Activated CD4-positive, alpha-beta T cell treated with anti-CD3 and anti-CD28 coated beads, Interleukin-2, amount 50 U/mL, for 24 hours (primary cell): Measurements from ENCODE around the gene TSHZ2.
"Not testable (repeated sequence)": the region's sequence is repeated elsewhere in the genome, so short reads cannot be mapped to it uniquely, and the experiment has no call there.

Experiments
- DNase-seq, 2 donors: peaks; one replicate each; pipeline ENCODE4 v3.0.0-alpha.2; 2020; ENCODE audit warnings: low read depth in 1 of 2, low spot score in 1 of 2

Gene TSHZ2

DNA sequence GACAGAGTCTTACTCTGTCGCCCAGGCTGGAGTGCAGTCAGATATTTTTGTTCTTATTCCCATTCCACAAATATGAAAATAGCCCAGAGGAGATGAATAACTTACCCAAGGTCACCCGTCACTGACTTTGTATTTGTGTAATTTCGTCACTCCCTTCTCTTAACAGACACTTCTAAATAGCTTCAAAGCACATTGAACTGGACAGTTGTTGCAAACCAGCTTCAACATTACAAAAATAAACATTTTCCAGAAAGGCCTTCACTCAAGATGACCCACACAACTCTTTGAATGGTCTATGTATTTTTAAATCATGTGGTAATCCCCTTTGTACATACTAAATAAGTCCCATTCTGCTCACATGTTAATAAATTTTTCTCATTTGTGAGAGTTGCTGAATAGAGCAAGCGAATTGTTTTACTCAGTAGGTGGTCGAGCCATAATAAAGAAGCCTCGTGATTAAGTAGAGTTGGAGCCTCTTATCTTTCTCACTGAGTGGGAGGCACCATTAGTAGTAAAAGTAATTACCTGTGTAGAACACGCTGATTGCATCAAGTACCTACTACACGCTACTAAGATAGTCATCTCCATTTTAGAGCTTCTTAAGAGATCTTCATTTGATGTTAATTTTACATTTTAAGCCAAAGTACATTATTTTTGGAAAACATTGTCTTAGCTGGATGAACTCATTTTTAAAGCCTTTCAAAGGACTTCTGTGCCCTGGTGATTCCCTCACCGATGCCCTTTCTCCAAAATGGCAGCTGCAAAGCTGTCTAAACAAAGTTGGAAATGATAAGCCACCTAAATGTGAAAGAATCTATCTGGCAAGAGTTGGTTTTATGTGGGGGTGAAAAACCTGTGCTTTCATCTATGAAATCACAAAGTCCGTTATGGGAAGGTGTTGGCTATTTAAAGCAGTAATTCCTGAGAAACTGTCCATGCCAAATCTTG lies 110.0 kb downstream of the TSHZ2 start:
- no peak for DNase-seq

DNA sequence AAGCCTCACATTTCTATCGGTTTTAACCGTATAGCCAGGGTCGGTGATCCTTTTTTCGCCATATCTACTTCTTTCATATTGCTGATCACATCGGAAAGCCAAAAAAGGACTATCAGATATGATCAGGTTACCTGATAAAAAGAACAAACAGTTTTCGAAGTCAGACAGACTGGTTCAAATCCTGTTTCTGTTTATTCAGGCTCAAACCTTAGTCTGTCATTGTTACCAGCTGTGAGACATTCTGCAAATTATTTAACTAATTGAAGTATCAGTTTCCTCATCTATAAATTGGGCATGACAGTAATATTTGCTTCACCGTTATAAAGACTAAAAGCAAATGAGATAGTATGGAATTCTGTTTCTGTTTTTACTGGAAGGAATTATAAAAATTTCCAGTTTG lies 111.3 kb downstream of the TSHZ2 start:
- no peak for DNase-seq

DNA sequence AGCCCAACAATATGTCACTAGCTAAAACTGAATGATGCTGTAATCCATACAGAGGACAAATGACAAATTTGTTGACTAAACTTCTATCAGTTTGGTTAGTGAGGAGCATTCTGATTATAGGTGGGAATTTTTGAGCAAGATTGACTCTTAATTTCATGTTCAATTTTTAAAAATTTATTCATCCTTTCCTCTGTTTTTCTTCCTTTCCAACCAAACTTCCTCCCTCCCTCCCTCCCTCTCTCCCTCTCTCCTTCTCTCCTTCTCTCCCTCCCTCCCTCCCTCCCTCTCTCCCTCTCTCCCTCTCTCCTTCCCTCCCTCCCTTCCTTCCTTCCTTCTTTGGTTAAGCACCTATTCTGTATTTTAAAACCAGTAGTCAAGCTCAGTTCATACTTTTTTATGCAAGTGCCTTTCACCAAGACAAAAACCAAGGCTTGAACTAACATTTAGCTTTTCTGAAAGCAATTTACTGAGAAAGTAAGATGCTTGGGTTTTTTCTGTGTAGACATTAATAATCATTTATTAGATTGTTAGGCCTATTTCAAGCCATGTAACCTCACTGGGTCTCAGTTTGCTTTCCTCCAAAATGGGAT lies 112.3 kb downstream of the TSHZ2 start:
- no peak for DNase-seq

DNA sequence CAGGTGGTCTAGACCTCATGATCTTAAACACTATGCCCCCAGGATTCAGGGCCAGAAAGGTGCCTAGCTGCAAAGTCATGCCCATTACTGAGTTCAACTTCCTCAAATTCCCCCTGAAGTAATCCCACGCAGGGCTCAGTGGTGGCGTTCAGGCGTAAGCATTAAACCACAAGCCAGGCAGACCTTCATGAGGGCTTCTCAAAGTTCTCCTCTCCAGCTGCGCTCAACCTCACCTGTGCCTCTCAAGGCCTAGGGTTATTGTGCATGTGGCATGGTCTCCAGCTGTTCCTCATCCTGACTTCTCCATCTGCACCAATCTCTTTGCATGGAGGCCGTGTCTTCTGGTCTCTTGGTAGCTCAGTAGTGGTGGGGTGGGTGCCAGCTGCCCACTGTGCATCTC lies 113.6 kb downstream of the TSHZ2 start:
- DNase-seq = no peak

DNA sequence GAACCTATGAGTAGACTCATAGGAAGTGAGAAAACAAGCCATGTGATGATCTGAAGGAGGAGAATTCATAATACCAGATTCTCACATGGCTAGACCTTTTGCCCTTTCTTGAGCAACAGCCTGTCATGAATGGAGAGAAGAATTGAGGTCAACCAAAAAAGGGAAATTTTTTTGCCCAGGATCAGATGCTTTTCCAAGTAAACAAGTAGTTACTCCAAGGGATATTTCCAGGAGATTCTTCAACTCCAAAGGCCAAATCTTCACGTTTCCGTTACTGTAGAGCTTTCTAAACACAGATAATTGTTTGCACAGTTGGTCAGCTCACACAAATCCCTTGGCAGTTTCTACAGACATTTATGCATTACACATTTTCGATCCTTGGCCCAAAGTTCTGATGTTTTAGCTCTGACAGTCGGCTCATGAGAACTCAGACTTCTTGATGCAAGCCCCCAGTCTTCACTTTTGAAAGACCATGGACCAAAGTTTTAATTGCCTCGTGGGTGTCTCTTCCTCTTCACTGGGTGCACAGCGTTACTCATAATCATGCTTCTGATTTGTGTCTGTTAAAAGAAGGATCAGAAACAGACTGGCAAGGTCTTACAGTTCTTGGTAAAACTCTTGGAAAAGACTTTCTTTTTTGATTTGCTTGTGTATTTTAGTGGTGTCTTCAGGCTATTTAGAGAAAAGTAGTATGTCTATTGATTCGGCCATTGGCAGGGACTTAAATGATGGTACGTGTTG lies 115.0 kb downstream of the TSHZ2 start:
- no peak for DNase-seq

DNA sequence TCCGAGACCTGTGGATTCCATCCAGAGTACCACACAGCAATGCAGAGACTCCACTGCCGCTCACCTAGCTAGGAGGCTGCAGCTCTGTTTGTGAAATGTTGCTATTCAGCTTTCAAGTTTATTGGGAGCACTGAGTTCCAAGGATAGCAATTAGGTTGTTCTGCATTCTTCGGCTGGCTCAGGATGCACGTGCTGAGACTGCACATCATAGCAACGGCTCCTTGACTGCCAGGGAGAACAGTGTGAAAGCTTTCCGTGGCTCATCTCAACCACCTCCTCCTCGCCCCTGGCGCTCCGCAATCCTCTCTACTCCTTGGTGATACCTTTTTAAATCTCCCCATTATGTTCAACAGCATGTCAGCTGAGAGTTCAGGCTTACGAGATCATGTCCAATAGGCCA lies 116.6 kb downstream of the TSHZ2 start:
- no peak for DNase-seq

DNA sequence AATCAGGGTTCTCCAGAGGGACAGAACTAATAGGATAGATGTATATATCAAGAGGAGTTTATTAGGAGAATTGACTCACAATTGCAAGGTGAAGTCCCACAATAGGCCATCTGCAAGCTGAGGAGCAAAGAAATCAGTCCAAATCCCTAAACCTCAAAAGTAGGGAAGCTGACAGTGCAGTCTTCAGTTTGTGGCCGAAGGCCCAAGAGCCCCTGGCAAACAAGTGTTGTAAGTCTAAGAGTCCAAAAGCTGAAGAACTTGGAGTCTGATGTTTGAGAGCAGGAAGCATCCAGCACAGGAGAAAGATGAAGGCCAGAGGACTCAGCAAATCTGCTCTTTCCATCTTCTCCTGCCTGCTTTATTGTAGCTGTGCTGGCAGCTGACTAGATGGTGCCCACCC lies 117.7 kb downstream of the TSHZ2 start:
- DNase-seq = not testable (repeated sequence)

DNA sequence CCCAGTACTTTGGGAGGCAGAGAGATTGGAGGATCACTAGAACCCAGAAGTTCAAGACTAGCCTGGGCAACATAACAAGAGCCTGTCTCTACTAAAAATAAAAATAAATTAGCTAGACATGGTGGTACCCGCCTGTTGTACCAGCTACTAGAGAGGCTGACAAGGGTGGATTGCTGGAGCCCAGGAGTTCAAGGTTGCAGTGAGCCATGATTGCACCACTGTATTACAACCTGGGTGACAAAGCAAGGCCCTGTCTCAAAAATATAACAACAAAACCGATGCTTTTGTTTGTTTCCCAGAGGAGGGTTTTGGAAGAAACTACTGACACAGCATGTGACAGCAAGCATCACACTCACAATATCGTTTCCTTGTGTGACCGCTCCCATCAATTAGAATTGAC lies 119.6 kb downstream of the TSHZ2 start:
- no peak for DNase-seq

DNA sequence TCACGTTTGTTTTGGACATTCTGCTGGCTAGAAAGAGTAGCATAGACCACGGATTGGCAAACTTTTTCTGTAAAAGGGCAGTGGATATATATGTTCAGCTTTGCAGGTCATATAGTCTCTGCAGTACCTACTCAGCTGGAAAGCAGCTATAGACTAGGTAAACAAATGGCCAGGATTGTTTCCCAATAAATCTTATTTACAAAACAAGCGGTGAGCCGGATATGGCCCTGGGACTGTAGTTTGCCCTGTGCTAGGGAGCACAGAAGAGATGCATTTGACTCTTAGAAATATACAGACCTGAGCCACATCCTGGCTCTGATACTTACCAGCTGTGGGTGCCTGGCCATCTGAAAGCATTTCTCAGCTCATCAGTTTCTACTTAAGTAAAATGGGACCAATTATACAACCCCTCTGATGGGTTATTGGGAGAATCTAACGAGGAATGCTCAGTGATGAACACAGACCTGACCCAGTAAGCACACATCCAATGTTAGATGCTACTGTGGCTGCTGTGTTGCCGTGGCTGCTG lies 120.7 kb downstream of the TSHZ2 start:
- no peak for DNase-seq

DNA sequence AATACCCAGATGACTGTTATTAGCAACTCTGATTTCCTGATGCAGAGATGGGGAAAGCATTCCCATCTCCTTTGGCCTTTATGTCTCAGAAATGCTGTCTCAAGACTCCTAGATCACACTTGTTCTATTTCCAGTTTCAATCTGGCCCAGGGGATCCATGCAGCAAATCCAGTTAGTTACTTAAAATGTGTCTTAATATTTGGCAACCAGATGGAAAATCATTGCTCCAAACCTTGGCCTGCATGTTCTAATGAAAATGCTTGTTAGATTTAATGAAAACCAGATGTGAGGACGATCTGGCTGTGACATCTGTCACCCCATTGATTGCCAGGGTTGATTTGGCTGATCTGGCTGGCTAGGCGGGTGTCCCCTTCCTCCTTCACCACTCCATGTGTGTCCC lies 125.2 kb downstream of the TSHZ2 start:
- no peak for DNase-seq

DNA sequence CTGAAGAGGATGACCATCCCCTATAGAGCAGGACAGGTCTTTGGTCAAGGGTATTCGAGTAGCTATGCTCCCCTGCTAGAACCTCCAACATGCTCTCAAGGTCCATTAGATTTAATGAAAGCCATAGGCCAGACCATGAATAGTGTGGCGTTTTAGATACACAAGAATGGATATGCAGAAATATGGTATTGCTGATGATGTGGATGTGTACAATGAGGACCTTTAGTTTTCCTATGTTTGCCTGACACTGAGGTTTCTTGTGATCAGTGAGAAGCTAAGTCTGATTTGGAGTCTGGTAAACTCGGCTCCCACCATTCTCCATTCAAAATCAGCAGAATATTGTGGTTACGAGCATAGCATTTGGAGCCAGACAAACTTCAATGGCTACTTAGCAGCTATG lies 125.6 kb downstream of the TSHZ2 start:
- DNase-seq = no peak

DNA sequence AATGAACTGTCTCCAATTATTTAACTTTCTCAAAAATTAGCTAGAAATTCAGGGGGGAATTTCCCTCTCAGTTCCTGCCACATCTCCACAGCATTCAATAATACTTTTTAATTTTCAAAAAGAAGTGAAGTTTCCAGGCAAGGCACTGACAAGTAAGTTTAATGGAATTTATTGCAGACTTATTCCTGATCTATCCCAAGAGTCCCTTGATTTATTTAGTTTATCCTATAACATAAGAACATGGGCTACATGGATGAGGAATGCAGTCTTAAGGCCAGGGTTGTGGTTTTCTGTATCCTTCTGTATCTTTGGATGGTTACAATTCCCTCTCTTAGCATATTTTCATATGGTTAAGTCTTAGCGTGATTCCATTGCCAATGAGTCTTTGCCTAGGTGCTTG lies 126.5 kb downstream of the TSHZ2 start:
- DNase-seq = no peak

DNA sequence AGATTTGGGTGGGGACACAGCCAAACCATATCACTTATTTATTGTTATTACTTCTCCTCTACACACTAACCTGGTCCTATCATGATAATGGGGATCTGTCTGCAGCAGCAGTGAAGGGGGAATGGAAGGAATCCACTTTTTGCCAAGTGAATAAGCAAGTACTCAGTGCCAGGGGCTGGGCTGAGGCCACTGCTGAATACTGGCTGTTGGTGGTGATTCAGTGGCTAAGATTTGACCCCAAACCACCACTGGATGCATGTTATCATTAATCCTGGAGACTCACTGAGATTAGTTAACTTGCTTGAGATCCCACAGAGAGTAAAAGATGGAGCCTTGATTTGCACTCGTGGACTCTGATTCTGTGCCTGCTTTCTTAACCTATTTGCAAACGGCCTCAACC lies 127.7 kb downstream of the TSHZ2 start:
- no peak for DNase-seq

DNA sequence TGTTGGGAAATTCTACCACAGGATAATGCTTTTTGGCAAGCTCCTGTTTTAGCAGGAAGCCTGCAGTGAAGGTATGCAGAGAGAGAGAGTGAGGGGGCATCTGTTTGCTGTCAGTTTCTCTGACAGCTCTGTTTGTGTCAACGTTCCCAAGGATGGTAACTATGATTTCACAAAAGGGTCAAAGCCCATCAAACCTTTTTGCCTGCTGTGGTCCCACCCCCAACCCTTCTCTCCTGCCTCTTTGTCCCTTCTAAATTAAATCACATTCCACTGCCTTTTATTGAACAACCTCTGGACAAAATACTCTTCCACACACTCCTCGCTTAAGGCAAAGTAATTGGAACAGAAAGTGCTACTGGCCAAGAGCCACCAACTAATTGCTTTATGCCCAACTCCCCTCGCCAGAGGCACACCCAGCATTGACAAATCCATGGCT lies 128.3 kb downstream of the TSHZ2 start:
- DNase-seq = no peak

DNA sequence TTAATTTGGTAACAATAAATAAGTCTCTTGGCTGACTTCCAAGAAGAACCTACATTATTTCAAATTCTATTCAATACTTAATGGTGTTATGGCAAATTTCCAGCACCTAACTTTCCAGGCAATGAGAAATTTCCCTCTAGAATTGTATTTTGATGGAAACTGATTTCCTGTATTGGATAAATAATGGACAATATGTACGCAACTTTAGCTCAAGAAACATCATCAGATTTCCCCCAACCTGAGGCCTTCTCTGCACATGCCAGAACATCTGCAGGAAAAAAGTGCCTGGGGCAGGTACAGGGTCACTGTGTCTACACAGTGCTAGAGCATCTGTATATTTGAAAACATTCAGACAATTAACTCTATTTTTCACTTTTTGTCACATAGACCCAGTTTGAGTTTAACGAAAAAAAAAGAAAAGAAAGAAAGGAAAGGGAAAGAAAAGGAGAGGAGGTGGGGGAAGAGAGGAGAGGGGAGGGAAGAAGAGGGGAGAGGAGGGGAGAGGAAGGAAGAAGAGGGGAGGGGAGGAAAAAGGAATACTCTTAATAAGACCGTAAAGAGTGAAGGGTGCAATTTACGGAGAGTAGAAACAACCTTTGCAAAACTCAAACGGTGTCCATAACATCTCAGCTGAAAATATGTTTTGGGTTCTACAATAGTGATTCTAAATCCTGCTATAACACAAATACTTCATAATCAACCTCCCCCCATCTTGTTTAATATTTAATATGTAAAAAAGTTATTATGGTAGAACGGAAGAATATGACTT lies 130.0 kb downstream of the TSHZ2 start:
- DNase-seq = no peak

DNA sequence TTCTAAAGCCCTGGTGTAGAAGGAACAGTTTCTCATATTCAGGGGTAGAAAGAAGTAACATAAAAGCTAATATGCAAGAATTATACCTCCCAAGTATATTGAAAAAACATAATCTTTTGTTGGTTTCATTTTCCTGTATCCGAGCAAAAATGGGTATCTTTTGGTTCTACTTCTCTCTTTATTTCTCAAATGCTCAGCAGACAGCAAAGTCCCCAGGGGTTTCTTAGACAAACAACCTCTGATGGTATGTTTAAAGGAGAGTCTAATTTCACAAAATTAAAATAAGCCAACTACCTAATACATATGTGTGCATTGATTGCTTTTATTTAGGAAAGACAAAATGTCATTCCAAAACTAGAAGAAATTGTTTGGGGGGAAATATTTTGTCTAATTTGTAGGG lies 131.0 kb downstream of the TSHZ2 start:
- no peak for DNase-seq

DNA sequence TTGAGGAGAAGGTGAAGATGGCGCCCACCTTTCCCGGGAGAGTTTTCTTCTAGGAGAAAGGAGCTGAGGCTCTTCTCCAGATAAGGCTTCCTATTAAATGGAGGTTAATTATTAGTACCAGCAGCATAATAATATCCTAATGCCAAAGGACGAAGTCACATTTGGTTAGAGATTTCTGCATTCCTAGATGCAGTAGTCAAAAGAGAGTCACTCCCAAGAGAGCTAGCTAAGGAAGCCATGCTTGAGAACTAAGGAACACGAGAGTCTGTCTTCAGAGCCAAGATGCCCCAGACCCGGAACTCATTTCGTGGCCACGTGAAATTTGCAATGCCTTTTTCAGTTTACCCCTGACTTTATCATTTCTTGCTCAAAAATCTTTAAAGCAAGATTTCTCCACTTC lies 132.7 kb downstream of the TSHZ2 start:
- DNase-seq = no peak

DNA sequence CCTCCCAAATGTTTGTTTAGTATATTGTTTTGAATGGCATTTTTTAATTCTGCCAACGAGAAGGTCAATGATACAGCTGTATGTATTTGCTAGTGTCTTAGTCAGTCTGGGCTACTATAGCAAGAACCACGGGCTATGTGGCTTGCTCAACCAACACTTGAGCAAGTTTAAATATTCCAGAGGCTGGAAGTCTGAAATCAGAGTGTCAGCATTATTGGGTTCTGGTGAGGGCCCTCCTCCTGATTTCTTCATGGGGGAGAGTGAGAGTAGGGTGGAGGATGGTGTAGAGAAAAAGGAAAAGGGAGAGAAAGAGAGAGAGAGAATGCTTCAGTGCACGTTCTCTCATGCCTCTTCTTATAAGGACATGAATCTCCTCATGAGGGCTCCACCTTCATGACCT lies 144.6 kb downstream of the TSHZ2 start:
- no peak for DNase-seq

DNA sequence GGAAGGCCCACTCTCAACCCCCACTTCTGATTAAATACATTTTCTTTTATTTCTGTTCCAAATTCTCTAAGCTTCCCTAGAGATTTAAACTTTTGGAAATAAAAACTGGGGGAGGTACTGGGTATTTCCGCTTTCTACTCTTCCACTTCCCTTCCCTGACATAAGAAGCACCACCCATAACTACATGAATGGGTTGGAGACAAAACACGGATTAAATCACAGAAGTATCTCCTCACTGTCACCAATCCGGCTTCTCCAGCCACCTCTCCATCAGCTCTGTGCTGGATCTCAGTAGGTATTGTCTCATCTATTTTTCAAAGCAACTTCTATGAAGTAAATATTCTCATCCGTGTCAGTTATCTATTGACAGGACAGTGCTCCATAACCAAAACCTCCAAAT lies 150.7 kb downstream of the TSHZ2 start:
- no peak for DNase-seq

DNA sequence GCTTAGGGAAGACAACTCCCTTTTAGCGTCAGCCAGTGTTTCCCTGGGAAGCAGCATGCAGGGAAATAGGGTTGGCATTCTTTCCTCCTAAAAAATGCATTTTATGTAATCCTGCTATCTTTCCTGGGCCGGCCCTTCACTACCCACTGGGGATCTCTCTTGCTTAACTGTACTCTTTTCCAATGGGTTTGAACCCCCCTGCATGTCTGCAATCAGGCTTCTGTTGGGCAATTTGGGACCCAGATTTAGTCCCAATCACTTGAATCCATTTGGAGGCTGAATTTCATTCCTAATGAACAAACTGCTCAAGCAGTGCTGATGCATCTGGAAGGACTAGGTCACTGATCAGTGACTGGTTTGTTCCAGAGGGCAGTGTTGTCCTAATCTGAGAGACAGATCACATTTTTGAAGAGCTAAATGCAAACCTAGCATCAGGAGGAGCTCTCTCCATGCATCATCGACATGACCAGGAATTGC lies 152.0 kb downstream of the TSHZ2 start:
- DNase-seq = no peak

DNA sequence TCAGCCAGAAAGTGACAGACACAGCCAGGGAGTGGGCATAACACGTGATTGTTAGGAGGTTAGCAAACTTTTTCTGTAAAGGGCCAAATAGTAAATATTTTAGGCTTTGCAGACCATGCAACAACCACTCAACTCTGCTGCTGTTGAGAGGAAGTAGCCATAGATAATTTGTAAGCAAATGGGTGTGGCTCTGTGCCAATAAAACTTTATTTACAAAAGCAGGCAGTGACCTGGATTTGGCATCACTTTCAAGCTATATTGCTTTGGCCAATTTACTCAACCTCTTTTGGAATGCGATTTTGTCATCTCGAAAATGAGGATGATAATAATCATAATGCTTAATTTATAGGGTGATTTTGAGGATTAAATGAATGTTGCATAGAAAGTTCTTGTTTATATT lies 152.6 kb downstream of the TSHZ2 start:
- no peak for DNase-seq
